ENCODE data around the gene TUBB. TPM values are rescaled to one million over a fixed set of nuclear protein-coding genes. Genes with fewer than 3 reads are reported as not detected.

Gene TUBB
- total and polyA plus RNA-seq, 4 donors, result 115 to 533 (median 210) TPM

- no peak for DNase-seq (ENCODE audit: low spot score)
- peak overlapping the region in 1 of 2 donors; percentile 11 for H3K27ac ChIP-seq (ENCODE audit: low read depth in 1 of 2, low read length in 2 of 2)
- TF ChIP-seq RXRA (IDR thresholded peaks at IDR 0.05) (no peak), MAX (IDR thresholded peaks at IDR 0.05) (no peak), YY1 (IDR thresholded peaks at IDR 0.05) (no peak), NR2F2 (IDR thresholded peaks at IDR 0.05) (no peak), REST (IDR thresholded peaks at IDR 0.05) (no peak), ZBTB33 (IDR thresholded peaks at IDR 0.05) (no peak), GABPA (IDR thresholded peaks at IDR 0.05 in 1 of 2, conservative IDR thresholded peaks at IDR 0.05 in 1 of 2) (no peak), ATF3 (IDR thresholded peaks at IDR 0.05) (no peak), RAD21 (IDR thresholded peaks at IDR 0.05) (no peak), EGR1 (IDR thresholded peaks at IDR 0.05; ENCODE audit: low read depth in 2 of 2) (no peak), CTCF (IDR thresholded peaks at IDR 0.05; ENCODE audit: low read depth, low read length, missing input control) (no peak)
- 83% methylated on average over 1 of the region's 1 CpG for WGBS
- H3K9me3 ChIP-seq (ENCODE audit: control insufficient read depth in 4 of 4, low read length in 3 of 4), result no peaks in the 10 kb centered on the region
- H3K36me3 ChIP-seq (ENCODE audit: control insufficient read depth in 4 of 4, insufficient read depth in 3 of 4, low read depth in 1 of 4, low read length in 3 of 4), result no peaks in the 10 kb centered on the region
- no peaks in the 10 kb centered on the region for H3K27me3 ChIP-seq (ENCODE audit: control insufficient read depth in 4 of 4, insufficient read depth in 4 of 4, low read length in 3 of 4)
- H3K4me1 ChIP-seq (ENCODE audit: control insufficient read depth in 4 of 4, insufficient read depth in 4 of 4, low read length in 3 of 4), result peaks cover 6 to 30% (median 21%) of the 10 kb centered on the region in 4 donors
- H3K9ac ChIP-seq (ENCODE audit: low read depth in 1 of 2, low read length in 2 of 2), result no peak overlapping the region
- H3K4me3 ChIP-seq (ENCODE audit: low read depth in 1 of 3, low read length in 3 of 3), result no peak overlapping the region
Measured at GRCh38 chr6:30747300-30747687, 27.1 kb downstream of the TUBB start.

- TF ChIP-seq HNF4A (conservative IDR thresholded peaks at IDR 0.05) (no peak), RAD21 (IDR thresholded peaks at IDR 0.05) (no peak), GABPA (IDR thresholded peaks at IDR 0.05 in 1 of 2, conservative IDR thresholded peaks at IDR 0.05 in 1 of 2) (no peak), NR2F2 (IDR thresholded peaks at IDR 0.05) (no peak)
- no peaks in the 10 kb centered on the region for H3K27me3 ChIP-seq (ENCODE audit: control insufficient read depth in 4 of 4, insufficient read depth in 4 of 4, low read length in 3 of 4)
- WGBS, result 84% methylated on average over 6 of the region's 6 CpGs
- DNase-seq (ENCODE audit: low spot score), result no peak
- peaks cover 6 to 27% (median 21%) of the 10 kb centered on the region in 4 donors for H3K4me1 ChIP-seq (ENCODE audit: control insufficient read depth in 4 of 4, insufficient read depth in 4 of 4, low read length in 3 of 4)
- H3K9ac ChIP-seq (ENCODE audit: low read depth in 1 of 2, low read length in 2 of 2), result no peak overlapping the region
- H3K27ac ChIP-seq (ENCODE audit: low read depth in 1 of 2, low read length in 2 of 2), result peak overlapping the region in 1 of 2 donors; percentile 16
- H3K9me3 ChIP-seq (ENCODE audit: control insufficient read depth in 4 of 4, low read length in 3 of 4), result no peaks in the 10 kb centered on the region
- H3K4me3 ChIP-seq (ENCODE audit: low read depth in 1 of 3, low read length in 3 of 3), result no peak overlapping the region
- no peaks in the 10 kb centered on the region for H3K36me3 ChIP-seq (ENCODE audit: control insufficient read depth in 4 of 4, insufficient read depth in 3 of 4, low read depth in 1 of 4, low read length in 3 of 4)
Measured at GRCh38 chr6:30747902-30748769, 28.0 kb downstream of the TUBB start.
